ENCODE measurements around the gene TRAF2. TPM values are rescaled to one million over a fixed set of nuclear protein-coding genes. Genes with fewer than 3 reads are reported as not detected.

Gene TRAF2
- total RNA-seq, 3 donors from 2014 or later, result 3.4 to 8.9 (median 8.5) TPM

- no peak overlapping the region for H3K27ac ChIP-seq
- peaks cover 3 to 13% of the 10 kb centered on the region in 2 donors for H3K4me1 ChIP-seq
- no peaks in the 10 kb centered on the region for H3K36me3 ChIP-seq
- H3K27me3 ChIP-seq, result no peaks in the 10 kb centered on the region
- H3K9me3 ChIP-seq, result no peaks in the 10 kb centered on the region
- no peak for DNase-seq (ENCODE audit: low spot score in 2 of 2)
- intact Hi-C loops (cut with DNase I; ENCODE audit: low total_unique reads), result no loop called here
- TF ChIP-seq CTCF (IDR thresholded peaks at IDR 0.05) (no peak), POLR2AphosphoS5 (IDR thresholded peaks at IDR 0.05) (no peak), POLR2A (IDR thresholded peaks at IDR 0.05) (no peak)
- no peak overlapping the region for H3K4me3 ChIP-seq
Observed at GRCh38 chr9:136853596-136854112, 32.7 kb upstream of the TRAF2 start.

GRCh38 chr9:136854113-136854841 is 32.0 kb upstream of the TRAF2 start:
- H3K36me3 ChIP-seq, result no peaks in the 10 kb centered on the region
- no peak overlapping the region for H3K27ac ChIP-seq
- H3K4me1 ChIP-seq, result peaks cover 3 to 20% of the 10 kb centered on the region in 2 donors
- no peaks in the 10 kb centered on the region for H3K9me3 ChIP-seq
- H3K27me3 ChIP-seq, result no peaks in the 10 kb centered on the region
- no peak for TF ChIP-seq CTCF (IDR thresholded peaks at IDR 0.05)
- TF ChIP-seq POLR2AphosphoS5 (IDR thresholded peaks at IDR 0.05), result no peak
- TF ChIP-seq POLR2A (IDR thresholded peaks at IDR 0.05), result no peak
- intact Hi-C loops (cut with DNase I; ENCODE audit: low total_unique reads), result no loop called here
- H3K4me3 ChIP-seq, result no peak overlapping the region
- no peak for DNase-seq (ENCODE audit: low spot score in 2 of 2)

GRCh38 chr9:136854842-136855460 is 31.4 kb upstream of the TRAF2 start:
- H3K27me3 ChIP-seq, result no peaks in the 10 kb centered on the region
- intact Hi-C loops (cut with DNase I; ENCODE audit: low total_unique reads), result no loop called here
- TF ChIP-seq POLR2AphosphoS5 (IDR thresholded peaks at IDR 0.05) (no peak), CTCF (IDR thresholded peaks at IDR 0.05) (no peak), POLR2A (IDR thresholded peaks at IDR 0.05) (no peak)
- no peak for DNase-seq (ENCODE audit: low spot score in 2 of 2)
- no peaks in the 10 kb centered on the region for H3K36me3 ChIP-seq
- H3K27ac ChIP-seq, result no peak overlapping the region
- H3K9me3 ChIP-seq, result no peaks in the 10 kb centered on the region
- H3K4me3 ChIP-seq, result no peak overlapping the region
- peaks cover 3 to 19% of the 10 kb centered on the region in 2 donors for H3K4me1 ChIP-seq

GRCh38 chr9:136855461-136856078 is 30.7 kb upstream of the TRAF2 start:
- DNase-seq (ENCODE audit: low spot score in 2 of 2), result no peak
- Histone ChIP-seq H3K36me3 (no peaks in the 10 kb centered on the region), H3K4me3 (no peak overlapping the region), H3K27ac (no peak overlapping the region), H3K4me1 (peaks cover 0 to 12% of the 10 kb centered on the region in 2 donors), H3K9me3 (no peaks in the 10 kb centered on the region), H3K27me3 (no peaks in the 10 kb centered on the region)
- no peak for TF ChIP-seq CTCF (IDR thresholded peaks at IDR 0.05)
- no peak for TF ChIP-seq POLR2A (IDR thresholded peaks at IDR 0.05)
- no peak for TF ChIP-seq POLR2AphosphoS5 (IDR thresholded peaks at IDR 0.05)
- intact Hi-C loops (cut with DNase I; ENCODE audit: low total_unique reads), result no loop called here

- H3K4me1 ChIP-seq, result peaks cover 0 to 12% of the 10 kb centered on the region in 2 donors
- no peak overlapping the region for H3K27ac ChIP-seq
- no peaks in the 10 kb centered on the region for H3K9me3 ChIP-seq
- no peaks in the 10 kb centered on the region for H3K27me3 ChIP-seq
- H3K4me3 ChIP-seq, result no peak overlapping the region
- DNase-seq (ENCODE audit: low spot score in 2 of 2), result no peak
- TF ChIP-seq POLR2AphosphoS5 (IDR thresholded peaks at IDR 0.05), result no peak
- TF ChIP-seq CTCF (IDR thresholded peaks at IDR 0.05), result no peak
- TF ChIP-seq POLR2A (IDR thresholded peaks at IDR 0.05), result no peak
- intact Hi-C loops (cut with DNase I; ENCODE audit: low total_unique reads), result no loop called here
- no peaks in the 10 kb centered on the region for H3K36me3 ChIP-seq
Observed at GRCh38 chr9:136856079-136856476, 30.2 kb upstream of the TRAF2 start.
